Activated T-helper 1 cell treated with anti-CD3 and anti-CD28 coated beads, Interleukin-2, amount 50 U/mL, for 16 hours (primary cell): Measurements from ENCODE around the gene CAPZA1.

Experiments
- DNase-seq, 2 donors: peaks; one replicate each; pipeline ENCODE4 v3.0.0-alpha.2; 2020; ENCODE audit warnings: low read depth in 1 of 2, low spot score in 1 of 2

The CAPZA1 gene

DNA sequence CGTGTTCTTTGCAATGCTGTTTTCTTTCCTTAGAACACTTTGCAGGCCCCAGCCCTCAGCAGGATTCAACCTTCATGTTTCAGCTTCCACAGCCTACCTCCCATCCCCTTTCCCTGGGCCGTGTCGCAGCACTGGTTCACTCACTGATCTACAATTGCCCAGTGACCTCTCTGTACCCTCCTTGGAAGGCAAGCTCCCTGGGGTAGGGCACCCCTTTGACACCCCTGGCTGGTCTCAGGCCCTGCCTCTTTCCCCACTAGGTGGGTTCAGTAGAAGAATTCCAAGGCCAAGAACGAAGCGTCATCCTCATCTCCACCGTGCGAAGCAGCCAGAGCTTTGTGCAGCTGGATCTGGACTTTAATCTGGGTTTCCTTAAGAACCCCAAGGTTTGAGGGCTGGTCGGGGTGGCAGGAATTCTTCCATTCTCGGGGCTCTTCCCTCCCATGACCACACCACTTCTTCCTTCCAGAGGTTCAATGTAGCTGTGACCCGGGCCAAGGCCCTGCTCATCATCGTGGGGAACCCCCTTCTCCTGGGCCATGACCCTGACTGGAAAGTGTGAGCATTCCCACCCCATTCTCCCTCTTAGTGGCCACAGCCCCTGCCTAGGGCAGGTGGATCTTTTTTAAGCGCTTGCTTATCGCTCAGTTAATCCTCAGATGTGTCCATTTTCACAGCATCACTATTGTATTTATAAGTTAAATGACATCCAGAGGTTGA, 80.0 kb downstream of the CAPZA1 start:
- no peak for DNase-seq

DNA sequence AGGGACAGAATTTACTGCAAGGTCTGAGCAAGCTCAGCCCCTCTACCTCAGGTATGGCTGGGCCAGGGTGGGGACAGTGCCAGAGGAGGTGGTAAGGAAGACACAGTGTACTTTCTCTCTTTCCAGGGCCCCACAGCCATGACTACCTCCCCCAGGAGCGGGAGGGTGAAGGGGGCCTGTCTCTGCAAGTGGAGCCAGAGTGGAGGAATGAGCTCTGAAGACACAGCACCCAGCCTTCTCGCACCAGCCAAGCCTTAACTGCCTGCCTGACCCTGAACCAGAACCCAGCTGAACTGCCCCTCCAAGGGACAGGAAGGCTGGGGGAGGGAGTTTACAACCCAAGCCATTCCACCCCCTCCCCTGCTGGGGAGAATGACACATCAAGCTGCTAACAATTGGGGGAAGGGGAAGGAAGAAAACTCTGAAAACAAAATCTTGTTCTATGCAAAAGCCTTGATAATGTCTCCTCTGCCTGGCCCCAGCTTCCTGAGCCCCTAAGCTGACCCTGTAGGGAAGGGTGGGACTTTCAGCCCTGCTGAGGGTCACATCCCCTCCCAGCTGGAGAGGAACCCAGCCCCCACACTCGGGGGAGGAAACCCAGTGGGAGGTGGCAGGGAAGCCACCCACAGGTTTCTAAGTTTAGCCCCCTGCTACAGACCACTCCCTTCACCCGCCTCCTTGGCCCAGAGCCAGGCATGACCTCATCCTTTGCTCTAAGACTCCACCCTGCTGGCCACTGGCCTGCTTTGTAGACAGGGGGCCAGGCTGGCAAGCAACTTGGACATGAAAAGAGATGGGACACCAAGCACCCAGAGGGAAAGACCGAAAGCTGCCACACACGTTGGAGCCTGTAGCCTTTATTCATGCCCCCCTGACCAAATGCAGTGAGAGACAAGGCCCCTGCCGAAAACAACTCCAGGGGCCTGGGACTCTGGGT, 80.9 kb downstream of the CAPZA1 start:
- DNase-seq: no peak

DNA sequence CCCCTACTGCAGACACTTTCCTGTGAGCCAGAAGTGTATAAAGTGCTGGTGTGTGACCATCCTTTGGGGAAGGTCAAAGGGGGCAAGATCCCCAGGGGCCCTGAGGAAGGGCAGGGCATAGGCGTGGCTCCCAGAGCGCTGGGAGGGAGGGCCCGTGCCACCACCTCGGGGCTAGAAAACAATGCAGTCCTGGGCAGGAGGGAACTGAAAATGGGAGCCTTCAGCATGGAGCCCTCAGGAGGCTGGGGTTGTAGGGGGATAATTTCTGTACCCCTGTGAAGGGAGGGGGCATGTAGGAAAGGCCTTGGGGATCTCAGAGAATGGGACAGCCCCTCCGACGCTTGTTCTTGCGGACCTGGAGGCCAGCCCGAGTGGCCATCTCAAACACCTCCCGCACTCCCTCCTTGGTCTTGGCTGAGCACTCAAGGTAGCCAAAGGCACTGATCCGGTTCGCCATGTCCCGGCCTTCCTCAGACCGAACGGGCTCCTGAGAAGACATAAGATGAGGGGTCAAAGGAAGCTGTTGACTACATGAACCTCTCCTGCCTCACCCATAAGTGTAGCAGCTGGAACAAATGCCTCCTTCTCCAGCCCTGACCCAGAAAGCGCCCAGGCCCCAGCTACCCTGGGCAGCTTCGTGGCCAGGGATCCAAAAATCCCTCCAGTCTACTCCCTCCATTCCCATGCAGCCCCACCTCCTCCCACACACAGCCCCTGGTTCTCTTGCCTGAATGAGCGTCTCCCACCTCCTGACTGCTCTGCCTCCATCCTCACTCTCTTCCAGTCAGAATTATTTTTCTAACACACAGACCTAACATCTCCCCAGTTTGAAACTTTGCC, 81.8 kb downstream of the CAPZA1 start:
- no peak for DNase-seq

DNA sequence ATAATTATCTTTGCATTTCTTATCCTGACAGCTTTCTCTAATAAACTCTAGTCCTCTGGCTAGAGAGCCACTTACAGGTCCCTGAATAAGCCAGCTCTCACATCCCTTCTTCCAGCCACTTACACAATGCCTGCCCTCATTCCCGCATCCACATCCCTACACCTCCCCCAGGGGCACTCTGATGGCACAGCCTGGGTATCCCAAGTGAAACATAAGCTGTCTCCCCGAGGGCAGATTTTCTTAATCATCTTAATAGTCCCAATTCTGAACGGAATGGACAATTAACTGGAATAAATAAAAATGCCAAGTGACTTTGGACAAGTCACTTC, 82.4 kb downstream of the CAPZA1 start:
- DNase-seq: no peak

DNA sequence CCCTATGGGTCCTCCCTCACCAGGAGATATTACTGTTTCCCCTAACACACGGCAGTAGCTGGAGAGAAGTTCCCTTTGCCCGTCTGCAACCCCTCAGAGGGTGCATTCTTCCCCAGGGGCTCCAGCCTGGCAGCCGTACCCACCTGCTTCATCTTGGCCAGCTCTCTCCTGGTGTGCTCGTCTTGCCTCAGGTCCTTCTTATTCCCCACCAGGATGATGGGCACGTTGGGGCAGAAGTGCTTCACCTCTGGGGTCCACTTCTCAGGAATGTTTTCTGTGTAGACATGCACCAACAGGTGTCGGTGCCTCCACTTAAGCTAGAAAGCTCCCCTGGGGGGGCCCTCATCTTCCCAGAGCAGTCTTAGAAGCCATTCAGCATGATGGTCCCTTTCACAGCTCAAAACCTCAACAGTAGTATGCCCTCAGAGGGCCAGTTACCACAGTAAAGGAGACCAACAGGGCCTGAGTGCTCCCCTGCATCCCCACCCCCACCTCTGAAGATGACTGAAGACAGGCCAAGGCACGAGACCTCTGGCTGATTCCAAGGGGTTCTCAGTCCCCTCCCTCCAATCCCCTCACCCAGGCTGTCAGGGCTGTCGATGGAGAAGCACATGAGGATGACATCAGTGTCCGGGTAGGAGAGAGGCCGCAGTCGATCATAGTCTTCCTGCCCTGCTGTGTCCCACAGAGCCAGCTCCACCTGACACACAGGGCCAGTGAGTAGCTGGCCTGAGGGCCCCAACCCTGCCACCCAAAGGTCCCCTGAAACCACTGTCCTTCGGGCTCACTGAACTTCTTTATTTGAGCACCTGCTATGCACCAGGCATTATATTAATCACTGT, 83.0 kb downstream of the CAPZA1 start:
- no peak for DNase-seq

DNA sequence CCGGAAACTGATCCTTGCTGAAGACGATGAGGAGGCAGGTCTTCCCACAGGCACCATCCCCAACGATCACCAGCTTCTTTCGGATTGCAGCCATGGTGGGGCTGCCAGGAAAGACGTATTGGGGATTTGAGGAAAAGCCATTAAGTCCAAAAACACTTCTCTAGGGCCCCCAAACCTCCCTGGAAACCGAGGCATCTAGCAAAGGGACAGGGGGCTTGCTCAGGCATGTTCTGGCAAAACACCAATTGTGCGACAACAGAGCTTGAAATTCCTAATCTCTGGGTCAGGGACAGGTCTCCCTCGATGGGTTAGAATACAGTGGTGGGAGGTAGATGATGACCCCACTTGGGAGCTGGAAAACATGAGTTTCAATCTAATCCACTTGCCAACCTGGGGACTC, 84.1 kb downstream of the CAPZA1 start:
- DNase-seq: peak in 1 of 2 donors; percentile 1

DNA sequence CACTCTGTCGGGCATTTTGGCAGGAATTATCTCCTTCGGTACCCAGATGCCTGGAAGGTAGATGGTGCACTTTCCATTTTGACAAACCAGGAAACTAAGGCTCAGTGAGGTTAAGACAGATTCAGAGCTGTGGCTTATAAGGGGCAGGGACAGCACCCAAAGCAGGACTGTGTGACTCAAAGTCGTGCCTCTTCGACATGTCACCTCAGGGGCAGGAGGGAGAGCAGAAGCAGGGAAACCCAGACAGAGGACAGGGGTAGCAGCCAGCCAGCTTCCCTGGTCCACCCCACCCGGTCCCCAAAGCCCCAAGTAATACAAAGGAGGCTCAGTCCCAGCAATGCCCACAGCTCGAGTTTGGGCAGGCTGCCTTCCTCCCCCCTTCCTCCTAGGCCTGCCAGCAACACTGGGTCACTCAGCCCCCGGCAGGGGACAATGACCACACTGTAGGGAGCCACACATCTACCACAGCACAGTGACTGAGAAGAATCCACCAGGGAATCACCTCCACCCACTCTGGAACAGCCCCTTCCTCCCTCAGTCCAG, 84.8 kb downstream of the CAPZA1 start:
- DNase-seq: peak in 1 of 2 donors; percentile 2

DNA sequence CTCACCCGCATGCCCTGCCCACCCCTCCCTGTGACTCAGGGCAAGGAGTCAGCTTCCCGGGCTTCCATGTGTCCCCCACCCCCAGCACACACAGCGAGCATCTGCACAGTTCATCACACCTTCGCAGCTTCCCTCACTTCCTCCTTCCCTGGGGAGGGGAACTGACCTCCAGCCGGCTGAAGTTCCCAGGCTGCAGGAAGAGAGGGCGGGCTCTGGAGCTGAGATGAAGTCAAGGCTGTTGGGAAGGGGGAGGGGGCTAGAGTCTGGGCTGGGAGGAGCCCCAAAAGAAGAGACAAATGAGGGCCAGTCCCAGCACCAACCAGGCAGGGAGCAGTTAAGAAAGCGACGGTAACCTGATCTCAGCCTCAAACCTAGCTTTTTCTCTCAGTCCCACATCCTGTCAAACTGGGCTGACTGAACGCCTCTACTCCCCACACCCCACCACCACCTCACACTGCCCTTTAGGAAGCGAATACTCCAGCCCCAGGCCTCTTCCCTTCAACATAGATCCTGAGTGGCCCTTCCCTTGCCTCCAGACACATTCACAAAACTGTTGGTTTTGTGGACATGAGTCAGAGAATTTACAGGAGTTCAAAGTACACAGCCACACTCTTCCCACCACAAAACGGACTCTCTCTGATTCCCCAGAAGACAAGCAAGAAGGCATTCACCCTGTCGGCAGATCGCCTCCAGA, 85.4 kb downstream of the CAPZA1 start:
- peak in 1 of 2 donors; percentile 5 for DNase-seq

DNA sequence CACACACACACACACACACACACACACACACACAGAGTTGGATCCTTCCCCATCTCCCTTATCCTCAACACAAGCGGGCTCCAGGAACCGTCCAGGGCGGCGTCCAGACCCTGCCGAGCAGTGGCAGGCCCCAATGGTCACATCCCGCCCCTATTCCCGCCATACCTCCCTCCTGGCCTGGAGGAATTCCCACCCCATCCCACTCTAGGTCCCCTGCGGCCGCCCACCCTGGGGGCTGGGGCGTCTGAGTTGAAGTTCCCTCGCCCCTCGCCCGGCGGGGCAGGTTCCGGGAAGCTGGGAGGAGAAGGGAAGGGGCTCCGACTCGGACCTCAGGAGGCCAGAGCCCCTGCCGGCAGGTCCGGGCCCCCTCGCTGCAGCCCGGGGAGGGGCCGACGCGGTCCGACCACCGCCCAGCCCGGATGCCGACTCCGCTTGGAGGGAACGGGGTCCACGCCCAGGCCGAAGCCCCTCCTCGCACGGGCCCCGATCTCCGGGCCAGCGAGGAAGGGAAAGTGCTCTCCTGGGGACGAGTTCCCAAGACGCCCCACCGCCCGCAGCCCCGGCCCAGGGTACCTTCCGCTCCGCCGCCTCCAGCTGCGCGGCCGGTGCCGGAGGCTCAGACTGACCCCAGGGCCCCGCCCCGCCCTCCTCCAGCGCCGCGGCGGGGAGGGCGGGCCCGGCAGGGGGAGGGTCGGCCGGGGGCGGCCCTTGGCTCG, 87.0 kb downstream of the CAPZA1 start, which contains the start of gene RHOC:
RHOC (minus strand) TSS at position 623 of the 716 bp plus-strand sequence. CDS start 3,328 bp downstream, outside the sequence.
- DNase-seq: peak in 1 of 2 donors; percentile 2

DNA sequence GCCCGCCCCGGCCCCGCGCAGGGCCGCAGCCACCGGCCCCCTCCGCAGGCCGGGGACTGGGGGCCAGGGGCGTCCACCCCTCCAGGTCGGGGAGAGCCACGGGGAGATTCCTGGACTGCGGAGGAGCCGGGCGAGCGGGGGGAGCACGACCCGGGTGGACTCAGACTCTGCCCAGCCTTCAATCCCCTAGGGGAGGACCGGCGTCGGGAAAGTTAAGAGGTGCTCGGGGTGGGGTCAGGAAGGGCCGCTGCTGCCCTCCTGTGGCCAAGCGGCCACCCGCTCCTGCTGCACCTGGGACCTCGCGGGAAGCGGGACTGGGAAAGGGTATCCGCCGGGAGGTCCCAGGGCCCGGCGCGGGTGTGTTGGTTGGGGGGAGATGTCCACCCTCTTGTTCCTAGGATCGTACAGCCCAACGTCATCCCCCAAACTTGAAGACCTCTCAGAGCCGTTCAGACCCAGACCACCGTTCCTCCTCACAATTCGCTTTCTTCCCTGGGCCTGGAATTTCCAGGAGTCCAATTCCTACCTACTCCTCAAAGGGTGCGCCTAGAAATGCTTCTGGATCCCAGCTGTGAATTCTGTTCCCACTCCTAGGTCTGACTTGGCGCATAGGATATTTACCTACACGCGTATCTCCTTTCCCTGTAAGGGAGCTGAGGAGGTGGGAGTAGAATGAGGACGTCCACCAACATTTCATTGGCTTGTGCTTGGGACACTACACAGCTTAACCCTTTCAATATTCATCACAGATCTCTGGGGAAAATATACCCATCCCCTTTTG, 87.8 kb downstream of the CAPZA1 start:
- peak; percentile 28 to 48 for DNase-seq

DNA sequence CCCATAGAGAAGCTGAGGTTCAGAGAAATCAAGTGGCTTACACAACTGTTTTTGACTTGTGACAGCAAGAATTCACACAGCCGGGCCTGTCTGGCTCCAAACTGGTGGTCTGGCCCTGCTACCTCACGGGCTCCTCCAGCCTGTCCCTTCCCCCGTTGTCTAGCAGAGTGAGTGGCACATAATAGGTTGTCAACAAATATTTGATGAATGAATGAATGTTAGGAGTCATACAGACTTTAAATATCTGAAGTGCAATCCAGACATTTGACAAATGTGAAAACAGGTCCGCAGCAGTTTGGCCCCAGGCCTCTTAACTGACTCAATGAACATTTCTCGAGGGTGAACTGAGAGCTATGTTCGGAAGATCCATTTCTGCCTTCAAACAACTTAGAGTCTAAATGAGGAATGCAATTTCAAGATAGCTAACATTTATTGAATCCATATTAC, 88.4 kb downstream of the CAPZA1 start:
- DNase-seq: no peak

DNA sequence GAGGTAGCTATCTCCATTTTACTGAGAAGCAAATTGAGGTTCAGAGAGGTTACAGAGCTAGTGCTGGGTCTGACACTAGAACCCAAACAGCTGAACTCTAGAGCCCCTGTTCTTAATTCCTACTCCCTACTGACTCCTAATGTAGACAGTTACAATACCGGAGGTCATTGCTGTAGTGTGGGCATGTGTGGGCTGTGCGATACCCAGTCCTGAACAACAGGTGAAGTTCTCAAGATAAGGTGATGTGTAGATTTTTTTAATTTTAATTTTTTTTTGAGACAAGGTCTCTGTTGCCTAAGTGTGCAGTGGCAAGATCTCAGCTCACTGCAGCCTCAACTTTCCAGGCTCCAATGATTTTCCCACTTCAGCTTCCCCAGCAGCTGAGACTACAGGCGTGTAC, 88.9 kb downstream of the CAPZA1 start:
- DNase-seq: no peak

DNA sequence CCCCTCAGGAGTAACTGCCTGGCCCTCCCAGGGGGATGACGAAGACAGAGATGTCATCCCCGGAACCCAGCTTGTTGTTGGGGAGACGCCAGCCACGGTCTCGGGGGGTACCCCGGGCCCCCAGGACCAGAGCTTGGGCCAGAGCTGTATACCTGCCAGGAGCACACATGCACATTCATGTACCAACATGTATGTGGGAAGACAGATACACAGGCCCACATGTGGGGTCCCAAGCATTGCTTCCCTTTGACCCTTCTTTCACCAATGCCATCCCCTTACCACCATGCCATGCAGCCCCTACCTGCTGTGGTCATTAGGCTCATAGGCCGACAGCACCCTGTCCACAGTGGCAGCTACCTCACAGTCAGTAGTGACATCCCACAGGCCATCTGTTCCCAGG, 90.5 kb downstream of the CAPZA1 start:
- DNase-seq: no peak

DNA sequence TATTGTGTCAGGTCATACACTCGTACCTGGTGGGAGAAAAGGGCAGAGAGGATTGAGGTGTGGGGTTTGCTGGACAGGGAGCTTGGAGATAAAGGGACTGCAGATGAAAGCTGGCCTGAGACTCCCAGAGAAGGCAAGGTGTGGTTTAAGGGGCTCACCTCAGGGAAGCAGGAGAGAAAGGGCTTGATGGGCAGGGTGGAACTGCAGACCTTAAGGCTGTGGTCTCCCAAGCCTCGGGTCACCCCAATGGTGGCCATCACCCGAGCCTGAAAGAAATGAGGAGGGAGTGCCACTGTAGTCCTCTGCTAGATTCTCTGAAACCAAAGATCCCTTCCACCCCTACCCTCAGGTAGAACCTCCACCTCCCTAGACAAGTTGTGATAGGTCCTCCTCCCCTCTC, 91.0 kb downstream of the CAPZA1 start:
- DNase-seq: no peak

DNA sequence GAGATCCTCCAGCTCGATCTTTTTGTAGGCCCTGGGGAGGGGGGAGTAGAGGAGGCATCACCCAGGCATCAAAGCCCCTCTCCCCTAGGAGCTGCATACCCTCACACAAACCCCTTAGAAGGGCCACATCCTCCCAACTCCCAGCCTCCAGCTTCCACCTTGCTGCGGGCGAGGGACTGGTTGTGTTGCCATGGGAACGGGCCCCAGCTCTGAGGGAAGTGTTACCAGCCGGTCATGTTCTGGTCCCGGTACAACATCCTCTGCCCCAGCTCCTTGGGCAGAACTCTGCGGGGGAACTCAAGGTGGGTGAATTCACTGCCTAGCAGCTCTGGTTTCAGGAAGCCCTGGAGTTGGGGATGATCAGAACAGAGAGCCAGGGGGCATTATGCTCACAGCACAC, 91.4 kb downstream of the CAPZA1 start:
- no peak for DNase-seq

DNA sequence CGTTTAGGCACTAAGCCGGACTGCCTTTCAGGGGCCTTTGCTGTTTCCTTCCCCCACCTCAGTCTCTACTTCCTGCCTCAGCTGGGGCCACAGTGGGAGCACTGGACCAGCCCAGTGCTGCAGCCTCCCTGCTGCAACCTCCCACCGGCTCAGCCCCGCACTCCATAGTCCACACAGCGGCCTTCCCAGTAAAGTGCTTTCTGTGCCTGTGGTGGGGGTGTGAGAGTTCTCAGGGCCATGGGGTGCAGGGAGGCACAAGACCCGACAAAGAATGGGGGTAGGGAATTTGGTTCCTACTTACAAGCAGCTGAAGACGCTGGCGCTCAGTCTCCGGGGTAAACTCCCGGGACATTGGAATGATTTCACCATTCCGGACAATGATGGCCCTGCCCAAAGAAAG, 92.0 kb downstream of the CAPZA1 start:
- no peak for DNase-seq

DNA sequence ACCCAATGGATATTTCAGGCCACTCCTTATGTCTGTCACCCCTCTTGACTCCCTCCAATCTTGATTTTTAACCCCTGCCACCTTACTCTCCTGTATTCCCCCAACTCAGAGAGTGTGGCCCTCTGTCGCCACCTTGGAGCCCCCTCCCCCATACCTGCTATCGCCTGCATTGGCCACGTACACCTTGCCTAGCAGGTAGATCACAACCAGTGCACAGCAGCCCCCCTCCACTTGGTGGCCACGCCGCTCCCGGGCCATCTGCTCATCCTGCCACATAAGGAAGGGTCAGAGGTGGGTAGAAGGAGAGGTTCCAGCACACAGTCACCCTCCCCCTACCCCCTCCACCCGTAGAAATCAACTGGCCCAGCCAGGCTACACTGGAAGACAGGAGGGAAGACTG, 92.6 kb downstream of the CAPZA1 start:
- DNase-seq: no peak

DNA sequence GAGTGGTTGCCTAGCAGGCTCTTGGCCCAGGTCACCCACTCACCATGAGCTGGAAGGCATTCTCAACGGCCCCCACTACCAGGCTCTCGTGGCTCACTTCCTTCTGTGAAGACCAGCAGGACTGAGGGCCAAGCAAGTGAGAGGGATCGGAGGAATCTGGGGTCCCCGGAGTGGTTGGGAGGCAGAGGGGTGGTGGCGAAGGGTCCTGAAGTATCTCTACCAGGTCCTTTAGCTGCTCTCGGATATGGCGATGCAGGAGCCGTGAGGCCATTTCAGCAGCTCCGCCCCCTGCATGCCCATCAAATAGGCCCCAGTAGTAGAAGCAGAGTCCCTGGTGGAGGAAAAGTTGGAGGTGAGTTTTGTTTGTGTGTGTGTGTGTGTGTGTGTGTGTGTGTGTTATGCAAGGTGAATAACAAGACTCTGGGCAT, 93.1 kb downstream of the CAPZA1 start:
- no peak for DNase-seq
